Testis (tissue), 2 donors: ENCODE results near the gene LEMD3.

Experiments
- POLR2A ChIP-seq: fragments of 450-650 bp; IDR thresholded peaks from one replicate; pipeline ENCODE4 v1.6.1; 2017; ENCODE audit warnings: antibody characterized with exemption, mild to moderate bottlenecking, moderate library complexity
- TF ChIP-seq, protein P1 (sequence below), 3 experiments: fragments of 450-650 bp in 2 of 3; fragments of 200-600 bp in 1 of 3; sonication (generic) in 1 of 3; IDR thresholded peaks; one replicate each; pipeline ENCODE4 v1.5.1; 2016 to 2019; ENCODE audit warnings: antibody characterized with exemption in 3 of 3, mild to moderate bottlenecking in 2 of 3, moderate library complexity in 1 of 3

DNA sequence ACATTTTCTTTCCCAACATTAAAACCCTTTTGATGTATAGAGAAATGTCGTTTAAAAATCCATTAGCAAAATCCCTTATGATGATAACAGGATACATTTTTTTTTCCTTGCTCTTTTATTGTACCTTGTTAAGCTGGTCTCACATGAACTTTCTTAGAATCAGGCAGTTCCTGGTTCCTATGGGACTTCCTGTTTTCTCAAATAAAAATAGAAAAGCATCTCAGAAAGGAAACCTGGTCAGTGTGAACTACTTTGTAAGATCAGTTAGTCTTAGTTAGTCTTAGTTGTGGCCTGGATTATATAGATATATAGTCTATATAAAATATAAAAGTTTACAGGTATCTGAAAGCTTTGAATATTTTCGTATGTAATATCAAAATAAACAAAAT lies 40.3 kb downstream of the LEMD3 start:
- TF ChIP-seq, protein P1, sequence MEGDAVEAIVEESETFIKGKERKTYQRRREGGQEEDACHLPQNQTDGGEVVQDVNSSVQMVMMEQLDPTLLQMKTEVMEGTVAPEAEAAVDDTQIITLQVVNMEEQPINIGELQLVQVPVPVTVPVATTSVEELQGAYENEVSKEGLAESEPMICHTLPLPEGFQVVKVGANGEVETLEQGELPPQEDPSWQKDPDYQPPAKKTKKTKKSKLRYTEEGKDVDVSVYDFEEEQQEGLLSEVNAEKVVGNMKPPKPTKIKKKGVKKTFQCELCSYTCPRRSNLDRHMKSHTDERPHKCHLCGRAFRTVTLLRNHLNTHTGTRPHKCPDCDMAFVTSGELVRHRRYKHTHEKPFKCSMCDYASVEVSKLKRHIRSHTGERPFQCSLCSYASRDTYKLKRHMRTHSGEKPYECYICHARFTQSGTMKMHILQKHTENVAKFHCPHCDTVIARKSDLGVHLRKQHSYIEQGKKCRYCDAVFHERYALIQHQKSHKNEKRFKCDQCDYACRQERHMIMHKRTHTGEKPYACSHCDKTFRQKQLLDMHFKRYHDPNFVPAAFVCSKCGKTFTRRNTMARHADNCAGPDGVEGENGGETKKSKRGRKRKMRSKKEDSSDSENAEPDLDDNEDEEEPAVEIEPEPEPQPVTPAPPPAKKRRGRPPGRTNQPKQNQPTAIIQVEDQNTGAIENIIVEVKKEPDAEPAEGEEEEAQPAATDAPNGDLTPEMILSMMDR (IDR thresholded peaks at IDR 0.05), result no peak
- TF ChIP-seq POLR2A, result no peak
